Fibroblast of lung (primary cell): Measurements from ENCODE around the gene ARHGAP1. TPM values are rescaled to one million over a fixed set of nuclear protein-coding genes. Genes with fewer than 3 reads are reported as not detected.

Source experiments
- DNase-seq, 2 donors: peaks; one replicate each; pipeline versions ENCODE4 v3.0.0 to v3.0.0-alpha.2; 2010; ENCODE audit warnings: low read depth in 2 of 2
- H2AFZ ChIP-seq: 2 replicates; pipeline ENCODE4 v1.5.1; 2012; ENCODE audit warnings: low read length, control low read depth, inconsistent platforms
- H3K27ac ChIP-seq: 2 replicates; pipeline ENCODE4 v1.5.1; 2011; ENCODE audit warnings: low read length, control low read depth; ENCODE audit not compliant: insufficient read depth
- H3K27me3 ChIP-seq: 2 replicates; pipeline ENCODE4 v1.5.1; 2011; ENCODE audit warnings: mild to moderate bottlenecking, low read length; ENCODE audit not compliant: control insufficient read depth, insufficient read depth
- H3K36me3 ChIP-seq: 2 replicates; pipeline ENCODE4 v1.5.1; 2011; ENCODE audit warnings: low read length; ENCODE audit not compliant: control insufficient read depth, insufficient read depth
- H3K4me1 ChIP-seq: 2 replicates; pipeline ENCODE4 v1.5.1; 2011; ENCODE audit warnings: low read length; ENCODE audit not compliant: control insufficient read depth, insufficient read depth; ENCODE audit errors: extremely low read depth
- H3K4me2 ChIP-seq: 2 replicates; pipeline ENCODE4 v1.5.1; 2011; ENCODE audit warnings: low read length, control low read depth; ENCODE audit not compliant: insufficient read depth; ENCODE audit errors: extremely low read depth
- H3K4me3 ChIP-seq, 4 experiments: fragments of 200-600 bp in 1 of 4; sonication (generic) in 1 of 4; replicated peaks in 1 of 4; 2 replicates each; pipeline ENCODE4 v1.5.1; 2011 to 2016; ENCODE audit warnings: low read length in 4 of 4, low read depth in 3 of 4, mild to moderate bottlenecking in 3 of 4, control low read depth in 2 of 4, inconsistent platforms in 1 of 4, mixed read lengths in 1 of 4; ENCODE audit not compliant: insufficient read depth in 1 of 4; ENCODE audit errors: control extremely low read depth in 1 of 4
- H3K79me2 ChIP-seq: 2 replicates; pipeline ENCODE4 v1.5.1; 2012; ENCODE audit warnings: mild to moderate bottlenecking, low read length, inconsistent platforms; ENCODE audit not compliant: control insufficient read depth, insufficient read depth
- H3K9ac ChIP-seq: 2 replicates; pipeline ENCODE4 v1.5.1; 2011; ENCODE audit warnings: mild to moderate bottlenecking, low read length, control low read depth; ENCODE audit not compliant: insufficient read depth
- H3K9me3 ChIP-seq: 2 replicates; pipeline ENCODE4 v1.5.1; 2012; ENCODE audit warnings: low read depth, low read length; ENCODE audit not compliant: control insufficient read depth, insufficient read depth
- H4K20me1 ChIP-seq: 2 replicates; pipeline ENCODE4 v1.5.1; 2011; ENCODE audit warnings: low read length; ENCODE audit not compliant: control insufficient read depth, insufficient read depth; ENCODE audit errors: extremely low read depth
- EZH2 ChIP-seq: IDR thresholded peaks from 2 replicates; pipeline ENCODE4 v1.5.1; 2012; ENCODE audit warnings: low read length, control low read depth, mild to moderate bottlenecking; ENCODE audit errors: missing control alignments
- polyA plus RNA-seq, 2 donors: library from polyadenylated mRNA; depleted of rRNA in 1 of 2; stranded (reverse) in 1 of 2; unstranded in 1 of 2; fragments of >200 nt; gene quantifications; 2 replicates each; pipeline ENCODE4 v1.2.1, GENCODE V29; 2011 to 2012; ENCODE audit warnings: missing spikeins in 1 of 2
- total RNA-seq: library from RNA; depleted of rRNA; stranded (reverse); fragments of >200 nt; gene quantifications from 2 replicates; pipeline ENCODE4 v1.2.1, GENCODE V29; 2014
- TF ChIP-seq, protein P1 (sequence below), 2 donors: IDR thresholded peaks in 1 of 2; conservative IDR thresholded peaks in 1 of 2; 1 replicate in 1 of 2; 2 replicates in 1 of 2; pipeline ENCODE4 v1.5.1; 2011 to 2012; ENCODE audit warnings: low read length in 2 of 2, control low read depth in 1 of 2, inconsistent platforms in 1 of 2, low read depth in 1 of 2, mild to moderate bottlenecking in 1 of 2

ARHGAP1 gene
- total and polyA plus RNA-seq, 2 donors (not counting 1 experiment from before 2014, with no cell fraction given): 34.4 to 38.0 TPM

DNA sequence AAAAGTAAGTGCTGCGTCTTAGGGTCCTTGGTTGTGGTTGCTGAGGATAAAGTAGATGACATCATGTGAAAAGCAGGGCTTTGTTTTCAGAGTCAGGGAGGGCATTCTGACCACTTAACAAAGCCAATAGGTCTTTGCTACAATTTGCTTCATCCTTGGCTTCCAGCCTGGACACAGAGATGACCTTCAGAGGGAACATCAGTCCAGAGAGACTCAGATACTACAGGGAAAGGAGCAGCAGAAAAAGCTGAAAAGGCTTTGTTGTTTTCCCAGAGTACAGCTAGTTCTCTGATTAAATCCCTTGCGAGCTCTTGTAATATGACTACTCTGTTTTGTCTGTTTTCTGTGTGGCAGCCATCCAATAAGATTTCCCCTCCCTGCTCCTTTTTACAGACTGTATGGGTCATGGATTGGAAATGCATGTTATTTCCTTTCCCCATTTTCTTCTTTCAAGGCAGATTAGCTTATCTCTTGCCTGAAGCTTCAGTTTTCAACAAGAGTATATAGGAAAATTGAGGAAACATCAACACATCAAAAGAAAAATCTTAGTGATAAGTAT, 51.2 kb downstream of the ARHGAP1 start:
- no peaks in the 10 kb centered on the region for H3K79me2 ChIP-seq
- H3K4me3 ChIP-seq: no peak overlapping the region
- no peaks in the 10 kb centered on the region for H3K27me3 ChIP-seq
- no peak overlapping the region for H3K9ac ChIP-seq
- DNase-seq: peak; percentile 96 to 97
- peaks cover 10% of the 10 kb centered on the region for H3K36me3 ChIP-seq
- H2AFZ ChIP-seq: peak overlapping the region; percentile 48
- peak overlapping the region; percentile 63 for H3K4me2 ChIP-seq
- no peaks in the 10 kb centered on the region for H3K9me3 ChIP-seq
- peak overlapping the region; percentile 77 for H3K27ac ChIP-seq
- H4K20me1 ChIP-seq: no peaks in the 10 kb centered on the region
- TF ChIP-seq EZH2: no peak
- TF ChIP-seq, protein P1, sequence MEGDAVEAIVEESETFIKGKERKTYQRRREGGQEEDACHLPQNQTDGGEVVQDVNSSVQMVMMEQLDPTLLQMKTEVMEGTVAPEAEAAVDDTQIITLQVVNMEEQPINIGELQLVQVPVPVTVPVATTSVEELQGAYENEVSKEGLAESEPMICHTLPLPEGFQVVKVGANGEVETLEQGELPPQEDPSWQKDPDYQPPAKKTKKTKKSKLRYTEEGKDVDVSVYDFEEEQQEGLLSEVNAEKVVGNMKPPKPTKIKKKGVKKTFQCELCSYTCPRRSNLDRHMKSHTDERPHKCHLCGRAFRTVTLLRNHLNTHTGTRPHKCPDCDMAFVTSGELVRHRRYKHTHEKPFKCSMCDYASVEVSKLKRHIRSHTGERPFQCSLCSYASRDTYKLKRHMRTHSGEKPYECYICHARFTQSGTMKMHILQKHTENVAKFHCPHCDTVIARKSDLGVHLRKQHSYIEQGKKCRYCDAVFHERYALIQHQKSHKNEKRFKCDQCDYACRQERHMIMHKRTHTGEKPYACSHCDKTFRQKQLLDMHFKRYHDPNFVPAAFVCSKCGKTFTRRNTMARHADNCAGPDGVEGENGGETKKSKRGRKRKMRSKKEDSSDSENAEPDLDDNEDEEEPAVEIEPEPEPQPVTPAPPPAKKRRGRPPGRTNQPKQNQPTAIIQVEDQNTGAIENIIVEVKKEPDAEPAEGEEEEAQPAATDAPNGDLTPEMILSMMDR (conservative IDR thresholded peaks at IDR 0.05 in 1 of 2, IDR thresholded peaks at IDR 0.05 in 1 of 2; ENCODE audit: low read depth in 1 of 2, low read length in 2 of 2): no peak
- H3K4me1 ChIP-seq: peaks cover 6% of the 10 kb centered on the region

DNA sequence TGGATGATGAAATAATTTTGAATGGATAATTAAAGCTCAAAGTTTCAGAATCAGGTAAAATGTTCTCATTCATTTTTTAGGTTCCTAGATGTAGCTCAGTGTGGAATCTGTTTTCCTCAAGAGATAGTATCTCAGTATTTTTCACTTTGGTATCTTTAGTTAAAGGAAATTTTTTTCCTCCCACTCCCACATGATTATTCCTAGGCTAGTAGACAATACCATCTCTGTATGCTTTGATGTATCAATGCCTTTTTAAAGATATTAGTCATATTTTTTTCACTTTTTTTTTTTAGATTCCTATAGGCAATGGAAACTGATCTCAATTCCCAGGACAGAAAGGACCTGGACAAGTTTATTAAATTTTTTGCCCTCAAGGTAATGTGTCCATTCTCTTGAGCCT, 56.4 kb downstream of the ARHGAP1 start:
- Histone ChIP-seq H3K36me3 (peaks cover 2% of the 10 kb centered on the region), H3K4me3 (no peak overlapping the region), H3K79me2 (no peaks in the 10 kb centered on the region), H3K4me1 (no peaks in the 10 kb centered on the region), H2AFZ (no peak overlapping the region), H3K4me2 (no peak overlapping the region), H3K9me3 (no peaks in the 10 kb centered on the region), H4K20me1 (no peaks in the 10 kb centered on the region), H3K27me3 (no peaks in the 10 kb centered on the region), H3K9ac (no peak overlapping the region), H3K27ac (no peak overlapping the region)
- DNase-seq: no peak
- TF ChIP-seq, protein P1 (conservative IDR thresholded peaks at IDR 0.05 in 1 of 2, IDR thresholded peaks at IDR 0.05 in 1 of 2; ENCODE audit: low read depth in 1 of 2, low read length in 2 of 2): no peak
- no peak for TF ChIP-seq EZH2

DNA sequence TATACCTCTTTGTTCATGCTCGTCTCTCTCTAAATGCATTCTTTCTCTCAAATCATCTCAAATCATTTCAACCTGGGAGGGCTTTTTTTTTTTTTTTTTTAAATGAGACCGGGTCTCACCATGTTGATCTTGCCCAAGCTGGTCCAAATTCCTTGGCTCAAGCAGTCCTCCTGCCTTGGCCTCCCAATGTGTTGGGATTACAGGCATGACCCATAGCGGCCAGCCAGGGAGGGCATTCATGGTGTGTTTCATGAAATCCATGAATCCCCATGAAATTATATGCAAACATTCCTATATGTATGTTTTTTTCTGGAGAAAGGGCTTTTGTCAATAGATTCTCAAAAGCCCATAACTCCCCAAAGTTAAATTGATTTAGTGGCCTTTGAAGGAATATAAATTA, 56.9 kb downstream of the ARHGAP1 start:
- Histone ChIP-seq H3K4me3 (no peak overlapping the region), H4K20me1 (no peaks in the 10 kb centered on the region), H3K79me2 (no peaks in the 10 kb centered on the region), H3K9me3 (no peaks in the 10 kb centered on the region), H3K36me3 (peaks cover 2% of the 10 kb centered on the region), H3K27ac (no peak overlapping the region), H3K27me3 (no peaks in the 10 kb centered on the region), H2AFZ (no peak overlapping the region), H3K4me1 (no peaks in the 10 kb centered on the region), H3K9ac (no peak overlapping the region), H3K4me2 (no peak overlapping the region)
- DNase-seq: no peak
- no peak for TF ChIP-seq EZH2
- TF ChIP-seq, protein P1 (conservative IDR thresholded peaks at IDR 0.05 in 1 of 2, IDR thresholded peaks at IDR 0.05 in 1 of 2; ENCODE audit: low read depth in 1 of 2, low read length in 2 of 2): no peak
